Liver (tissue), 9 donors: ENCODE data around the gene MTRF1L. TPM values are rescaled to one million over a fixed set of nuclear protein-coding genes. Genes with fewer than 3 reads are reported as not detected.

Experiments used
- DNase-seq: peaks from one replicate; pipeline ENCODE4 v3.0.0-alpha.2; 2017; ENCODE audit warnings: low spot score
- H3K27ac ChIP-seq, 2 donors: one replicate each; pipeline ENCODE4 v1.7.0; 2013; ENCODE audit warnings: inconsistent platforms in 2 of 2, low read length in 2 of 2, control low read depth in 1 of 2, low read depth in 1 of 2, mild to moderate bottlenecking in 1 of 2
- H3K27me3 ChIP-seq, 4 donors: one replicate each; pipeline versions ENCODE4 v1.6.1 to v1.7.0; 2013; ENCODE audit warnings: low read length in 3 of 4, inconsistent platforms in 1 of 4, mild to moderate bottlenecking in 1 of 4, moderate library complexity in 1 of 4; ENCODE audit not compliant: control insufficient read depth in 4 of 4, insufficient read depth in 4 of 4
- H3K36me3 ChIP-seq, 4 donors: one replicate each; pipeline versions ENCODE4 v1.6.1 to v1.7.0; 2013; ENCODE audit warnings: low read length in 3 of 4, mild to moderate bottlenecking in 3 of 4, low read depth in 1 of 4, moderate library complexity in 1 of 4; ENCODE audit not compliant: control insufficient read depth in 4 of 4, insufficient read depth in 3 of 4
- H3K4me1 ChIP-seq, 4 donors: one replicate each; pipeline versions ENCODE4 v1.6.1 to v1.7.0; 2013; ENCODE audit warnings: low read length in 3 of 4, mild to moderate bottlenecking in 3 of 4, moderate library complexity in 1 of 4; ENCODE audit not compliant: control insufficient read depth in 4 of 4, insufficient read depth in 4 of 4
- H3K4me3 ChIP-seq, 3 donors: one replicate each; pipeline versions ENCODE4 v1.6.1 to v1.7.0; 2013; ENCODE audit warnings: low read length in 3 of 3, control low read depth in 1 of 3, low read depth in 1 of 3, mild to moderate bottlenecking in 1 of 3
- H3K9ac ChIP-seq, 2 donors: one replicate each; pipeline ENCODE4 v1.7.0; 2013; ENCODE audit warnings: low read length in 2 of 2, mild to moderate bottlenecking in 2 of 2, moderate library complexity in 2 of 2, control low read depth in 1 of 2, low read depth in 1 of 2
- H3K9me3 ChIP-seq, 4 donors: one replicate each; pipeline versions ENCODE4 v1.6.1 to v1.7.0; 2013; ENCODE audit warnings: low read length in 3 of 4; ENCODE audit not compliant: control insufficient read depth in 4 of 4
- CTCF ChIP-seq: fragments of 150-350 bp; IDR thresholded peaks from 2 replicates; pipeline ENCODE4 v1.5.1; 2017; ENCODE audit warnings: improper control_type of control experiment, low read depth, low read length; ENCODE audit not compliant: missing input control
- EGR1 ChIP-seq, 2 donors: IDR thresholded peaks; 2 replicates each; pipeline ENCODE4 v1.6.1; 2016 to 2018; ENCODE audit warnings: antibody characterized with exemption in 2 of 2, low read depth in 2 of 2
- FOXA1 ChIP-seq: IDR thresholded peaks from 2 replicates; pipeline ENCODE4 v1.6.1; 2016; ENCODE audit warnings: antibody characterized with exemption
- FOXA2 ChIP-seq: IDR thresholded peaks from 2 replicates; pipeline ENCODE4 v1.6.1; 2016; ENCODE audit warnings: antibody characterized with exemption
- HNF4A ChIP-seq, 2 donors: conservative IDR thresholded peaks; 2 replicates each; pipeline ENCODE4 v1.6.1; 2016; ENCODE audit warnings: antibody characterized with exemption in 2 of 2, mild to moderate bottlenecking in 2 of 2
- HNF4G ChIP-seq: IDR thresholded peaks from 2 replicates; pipeline ENCODE4 v1.6.1; 2016; ENCODE audit warnings: antibody characterized with exemption
- MAX ChIP-seq: IDR thresholded peaks from 2 replicates; pipeline ENCODE4 v1.6.1; 2016; ENCODE audit warnings: antibody characterized with exemption
- NR2F2 ChIP-seq: IDR thresholded peaks from 2 replicates; pipeline ENCODE4 v1.6.1; 2016; ENCODE audit warnings: antibody characterized with exemption
- RAD21 ChIP-seq, 2 donors: IDR thresholded peaks; 2 replicates each; pipeline ENCODE4 v1.6.1; 2016; ENCODE audit warnings: antibody characterized with exemption in 2 of 2, mild to moderate bottlenecking in 2 of 2
- RXRA ChIP-seq, 2 donors: IDR thresholded peaks; 2 replicates each; pipeline ENCODE4 v1.6.1; 2017 to 2018; ENCODE audit warnings: antibody characterized with exemption in 2 of 2, mild to moderate bottlenecking in 1 of 2
- SP1 ChIP-seq: IDR thresholded peaks from 2 replicates; pipeline ENCODE4 v1.6.1; 2018; ENCODE audit warnings: antibody characterized with exemption, mild to moderate bottlenecking
- TAF1 ChIP-seq: conservative IDR thresholded peaks from 2 replicates; pipeline ENCODE4 v1.6.1; 2016; ENCODE audit warnings: antibody characterized with exemption, mild to moderate bottlenecking
- YY1 ChIP-seq: IDR thresholded peaks from 2 replicates; pipeline ENCODE4 v1.6.1; 2016; ENCODE audit warnings: antibody characterized with exemption, mild to moderate bottlenecking
- WGBS: extraction: QIAGEN DNeasy Blood & Tissue Kit; methylation state at CpG from one replicate; pipeline ENCODE4 v1.1.7; 2013; 5-methylcytosine and 5-hydroxymethylcytosine counted together
- polyA plus RNA-seq, 2 donors: library from polyadenylated mRNA; stranded (reverse) in 1 of 2; unstranded in 1 of 2; fragments of 200-250 nt in 1 of 2; fragments of >200 nt in 1 of 2; fragmentation: Nextera tagmentation in 1 of 2; extraction: Ambion mirVana in 1 of 2; gene quantifications; one replicate each; pipeline versions ENCODE4 v1.2.1 to v1.2.3, GENCODE V29; 2013 to 2015
- total RNA-seq, 2 donors: library from RNA; depleted of rRNA; stranded (reverse); fragments of >200 nt; gene quantifications; one replicate each; pipeline ENCODE4 v1.2.3, GENCODE V29; 2014
- TF ChIP-seq, protein P1 (sequence below): IDR thresholded peaks from 2 replicates; pipeline ENCODE4 v1.6.1; 2016; ENCODE audit warnings: antibody characterized with exemption, mild to moderate bottlenecking
- TF ChIP-seq, protein P2 (sequence below): IDR thresholded peaks from 2 replicates; pipeline ENCODE4 v1.6.1; 2016; ENCODE audit warnings: antibody characterized with exemption
- TF ChIP-seq, protein P3 (sequence below): IDR thresholded peaks from 2 replicates; pipeline ENCODE4 v1.6.1; 2016; ENCODE audit warnings: antibody characterized with exemption
- donor health status: healthy.
- donor health status: healthy.
- donor health status: healthy.
- donor health status: healthy.
- donor health status: healthy.

MTRF1L gene
- total and polyA plus RNA-seq, 4 donors = 6.1 to 11.1 (median 8.4) TPM

DNA sequence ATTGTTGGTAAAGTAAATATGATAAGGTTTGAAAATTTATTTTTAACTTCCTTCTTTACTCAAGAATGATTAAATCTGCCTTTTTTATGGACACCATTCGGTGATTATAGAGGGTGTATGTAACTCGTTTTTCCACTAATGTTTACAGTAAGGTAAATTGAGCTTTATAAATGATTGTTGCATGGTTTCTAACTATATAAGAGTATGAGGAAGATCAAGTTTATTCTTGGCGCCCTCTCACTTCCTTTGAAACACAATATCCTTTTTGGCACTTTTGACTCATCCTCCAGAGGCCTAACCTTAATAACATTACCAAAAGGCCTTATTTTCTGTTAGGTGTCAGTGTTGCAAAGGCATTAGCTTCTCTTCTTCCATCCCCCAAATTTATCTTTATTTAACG, 41.8 kb upstream of the MTRF1L start:
- no peak overlapping the region for H3K27ac ChIP-seq
- H3K9me3 ChIP-seq = no peaks in the 10 kb centered on the region
- peaks cover 0 to 1% (median 0%) of the 10 kb centered on the region in 4 donors for H3K27me3 ChIP-seq
- H3K9ac ChIP-seq = no peak overlapping the region
- TF ChIP-seq FOXA1 (no peak), YY1 (no peak), NR2F2 (no peak), RAD21 (IDR thresholded peaks at IDR 0.05) (no peak), HNF4A (conservative IDR thresholded peaks at IDR 0.05) (no peak), HNF4G (no peak), EGR1 (IDR thresholded peaks at IDR 0.05; ENCODE audit: low read depth in 2 of 2) (no peak), FOXA2 (no peak), CTCF (no peak), MAX (no peak)
- TF ChIP-seq, protein P1, sequence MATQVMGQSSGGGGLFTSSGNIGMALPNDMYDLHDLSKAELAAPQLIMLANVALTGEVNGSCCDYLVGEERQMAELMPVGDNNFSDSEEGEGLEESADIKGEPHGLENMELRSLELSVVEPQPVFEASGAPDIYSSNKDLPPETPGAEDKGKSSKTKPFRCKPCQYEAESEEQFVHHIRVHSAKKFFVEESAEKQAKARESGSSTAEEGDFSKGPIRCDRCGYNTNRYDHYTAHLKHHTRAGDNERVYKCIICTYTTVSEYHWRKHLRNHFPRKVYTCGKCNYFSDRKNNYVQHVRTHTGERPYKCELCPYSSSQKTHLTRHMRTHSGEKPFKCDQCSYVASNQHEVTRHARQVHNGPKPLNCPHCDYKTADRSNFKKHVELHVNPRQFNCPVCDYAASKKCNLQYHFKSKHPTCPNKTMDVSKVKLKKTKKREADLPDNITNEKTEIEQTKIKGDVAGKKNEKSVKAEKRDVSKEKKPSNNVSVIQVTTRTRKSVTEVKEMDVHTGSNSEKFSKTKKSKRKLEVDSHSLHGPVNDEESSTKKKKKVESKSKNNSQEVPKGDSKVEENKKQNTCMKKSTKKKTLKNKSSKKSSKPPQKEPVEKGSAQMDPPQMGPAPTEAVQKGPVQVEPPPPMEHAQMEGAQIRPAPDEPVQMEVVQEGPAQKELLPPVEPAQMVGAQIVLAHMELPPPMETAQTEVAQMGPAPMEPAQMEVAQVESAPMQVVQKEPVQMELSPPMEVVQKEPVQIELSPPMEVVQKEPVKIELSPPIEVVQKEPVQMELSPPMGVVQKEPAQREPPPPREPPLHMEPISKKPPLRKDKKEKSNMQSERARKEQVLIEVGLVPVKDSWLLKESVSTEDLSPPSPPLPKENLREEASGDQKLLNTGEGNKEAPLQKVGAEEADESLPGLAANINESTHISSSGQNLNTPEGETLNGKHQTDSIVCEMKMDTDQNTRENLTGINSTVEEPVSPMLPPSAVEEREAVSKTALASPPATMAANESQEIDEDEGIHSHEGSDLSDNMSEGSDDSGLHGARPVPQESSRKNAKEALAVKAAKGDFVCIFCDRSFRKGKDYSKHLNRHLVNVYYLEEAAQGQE = no peak
- TF ChIP-seq, protein P2, sequence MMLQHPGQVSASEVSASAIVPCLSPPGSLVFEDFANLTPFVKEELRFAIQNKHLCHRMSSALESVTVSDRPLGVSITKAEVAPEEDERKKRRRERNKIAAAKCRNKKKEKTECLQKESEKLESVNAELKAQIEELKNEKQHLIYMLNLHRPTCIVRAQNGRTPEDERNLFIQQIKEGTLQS = no peak
- TF ChIP-seq, protein P3, sequence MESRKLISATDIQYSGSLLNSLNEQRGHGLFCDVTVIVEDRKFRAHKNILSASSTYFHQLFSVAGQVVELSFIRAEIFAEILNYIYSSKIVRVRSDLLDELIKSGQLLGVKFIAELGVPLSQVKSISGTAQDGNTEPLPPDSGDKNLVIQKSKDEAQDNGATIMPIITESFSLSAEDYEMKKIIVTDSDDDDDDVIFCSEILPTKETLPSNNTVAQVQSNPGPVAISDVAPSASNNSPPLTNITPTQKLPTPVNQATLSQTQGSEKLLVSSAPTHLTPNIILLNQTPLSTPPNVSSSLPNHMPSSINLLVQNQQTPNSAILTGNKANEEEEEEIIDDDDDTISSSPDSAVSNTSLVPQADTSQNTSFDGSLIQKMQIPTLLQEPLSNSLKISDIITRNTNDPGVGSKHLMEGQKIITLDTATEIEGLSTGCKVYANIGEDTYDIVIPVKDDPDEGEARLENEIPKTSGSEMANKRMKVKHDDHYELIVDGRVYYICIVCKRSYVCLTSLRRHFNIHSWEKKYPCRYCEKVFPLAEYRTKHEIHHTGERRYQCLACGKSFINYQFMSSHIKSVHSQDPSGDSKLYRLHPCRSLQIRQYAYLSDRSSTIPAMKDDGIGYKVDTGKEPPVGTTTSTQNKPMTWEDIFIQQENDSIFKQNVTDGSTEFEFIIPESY = no peak
- WGBS = 78% methylated on average over 4 of the region's 4 CpGs
- H3K36me3 ChIP-seq = no peaks in the 10 kb centered on the region
- H3K4me3 ChIP-seq = no peak overlapping the region
- DNase-seq = no peak
- no peaks in the 10 kb centered on the region for H3K4me1 ChIP-seq

DNA sequence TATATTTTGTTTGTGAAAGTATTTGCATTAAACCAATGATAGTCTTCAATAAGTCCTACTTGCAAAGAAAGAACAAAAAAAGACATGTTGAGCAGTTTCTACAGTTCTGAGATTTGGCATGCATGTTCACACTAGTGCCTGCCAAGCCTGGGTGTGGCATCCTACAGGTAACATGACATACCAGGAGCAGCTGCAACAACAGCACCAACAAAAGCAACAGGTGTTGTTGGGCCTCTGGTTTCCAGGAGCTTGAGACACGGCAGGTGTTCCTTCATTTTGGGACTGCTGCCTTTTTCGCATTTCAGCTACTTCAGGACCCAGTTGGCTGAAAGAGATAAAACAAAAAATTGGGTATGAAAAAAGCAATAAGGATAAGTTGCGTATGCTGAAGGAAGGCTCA, 41.2 kb upstream of the MTRF1L start:
- no peak for DNase-seq
- 86% methylated on average over 3 of the region's 3 CpGs for WGBS
- no peak overlapping the region for H3K27ac ChIP-seq
- TF ChIP-seq RAD21 (IDR thresholded peaks at IDR 0.05) (no peak), RXRA (IDR thresholded peaks at IDR 0.05) (no peak), MAX (no peak), HNF4A (conservative IDR thresholded peaks at IDR 0.05) (no peak), CTCF (no peak), TAF1 (no peak), SP1 (no peak), HNF4G (no peak)
- TF ChIP-seq, protein P1 = no peak
- peaks cover 0 to 5% (median 0%) of the 10 kb centered on the region in 4 donors for H3K27me3 ChIP-seq
- H3K4me3 ChIP-seq = no peak overlapping the region
- no peak overlapping the region for H3K9ac ChIP-seq
- H3K4me1 ChIP-seq = no peaks in the 10 kb centered on the region
- no peaks in the 10 kb centered on the region for H3K9me3 ChIP-seq
- no peaks in the 10 kb centered on the region for H3K36me3 ChIP-seq
